ENCODE data around the gene C1orf226.
A peak's percentile ranks its signal among the peaks of the same experiment; 100 is the strongest.

C1orf226 gene

GRCh38 chr1:162385280-162385623, 3.7 kb downstream of the C1orf226 start:
- no peak overlapping the region for H3K27ac ChIP-seq
- TF ChIP-seq CTCF (conservative IDR thresholded peaks at IDR 0.05; ENCODE audit: low read depth): no peak
- ChIA-PET POLR2A (ENCODE audit: low non-redundant PET) (no interaction called here), CTCF (no interaction called here)
- no peak for DNase-seq (ENCODE audit: low spot score)

GRCh38 chr1:162385702-162386101, 4.2 kb downstream of the C1orf226 start:
- POLR2A ChIA-PET (ENCODE audit: low non-redundant PET): no interaction called here
- CTCF ChIA-PET: no interaction called here
- no peak for TF ChIP-seq CTCF (conservative IDR thresholded peaks at IDR 0.05; ENCODE audit: low read depth)
- no peak overlapping the region for H3K27ac ChIP-seq
- DNase-seq (ENCODE audit: low spot score): no peak

GRCh38 chr1:162386292-162387225, 5.0 kb downstream of the C1orf226 start:
- TF ChIP-seq CTCF (conservative IDR thresholded peaks at IDR 0.05; ENCODE audit: low read depth): no peak
- CTCF ChIA-PET: no interaction called here
- POLR2A ChIA-PET (ENCODE audit: low non-redundant PET): no interaction called here
- no peak overlapping the region for H3K27ac ChIP-seq
- DNase-seq (ENCODE audit: low spot score): no peak

- no peak for TF ChIP-seq CTCF (conservative IDR thresholded peaks at IDR 0.05; ENCODE audit: low read depth)
- ChIA-PET POLR2A (ENCODE audit: low non-redundant PET) (no interaction called here), CTCF (no interaction called here)
- H3K27ac ChIP-seq: no peak overlapping the region
- no peak for DNase-seq (ENCODE audit: low spot score)
Measured at GRCh38 chr1:162387226-162388082, 5.9 kb downstream of the C1orf226 start.

- no peak for TF ChIP-seq CTCF (conservative IDR thresholded peaks at IDR 0.05; ENCODE audit: low read depth)
- no peak overlapping the region for H3K27ac ChIP-seq
- ChIA-PET CTCF (no interaction called here), POLR2A (ENCODE audit: low non-redundant PET) (no interaction called here)
- no peak for DNase-seq (ENCODE audit: low spot score)
Measured at GRCh38 chr1:162388083-162388594, 6.6 kb downstream of the C1orf226 start.

GRCh38 chr1:162388615-162389014, 7.1 kb downstream of the C1orf226 start:
- no peak for TF ChIP-seq CTCF (conservative IDR thresholded peaks at IDR 0.05; ENCODE audit: low read depth)
- no peak for DNase-seq (ENCODE audit: low spot score)
- H3K27ac ChIP-seq: peak overlapping the region; percentile 20; the same call in 1 of the 2 replicates
- CTCF ChIA-PET: interaction anchor here (1.2 kb wide), 1 partner anchor 332 kb away, joined by 3 read pairs; no protein-coding TSS in a partner anchor
- POLR2A ChIA-PET (ENCODE audit: low non-redundant PET): no interaction called here

Data from RWPE1 (cell line).